AG04449 (cell line): ENCODE measurements around the gene WWP2.

Experiments used
- CTCF ChIA-PET: fragments of 350-600 bp; formaldehyde crosslinking; extraction: SDS; loops from one replicate; lab custom pipeline; 2021; ENCODE audit warnings: antibody characterized with exemption; lab: Yijun Ruan, JAX
- POLR2A ChIA-PET: fragments of 400-600, 350-600 bp; formaldehyde crosslinking; extraction: SDS; loops from one replicate; lab custom pipeline; 2020; ENCODE audit warnings: antibody characterized with exemption, inconsistent platforms; lab: Yijun Ruan, JAX
- DNase-seq: peaks from one replicate; pipeline ENCODE4 v3.0.0-alpha.2; 2010; ENCODE audit warnings: low read depth, low spot score
- H3K4me3 ChIP-seq: 2 replicates; pipeline ENCODE4 v1.5.1; 2011; ENCODE audit warnings: low read depth, mild to moderate bottlenecking, control low read depth, low read length
- CTCF ChIP-seq: IDR thresholded peaks from one replicate; pipeline ENCODE4 v1.5.1; 2011; ENCODE audit warnings: mild to moderate bottlenecking, moderate library complexity, low read length, control low read depth, inconsistent platforms; ENCODE audit not compliant: insufficient read depth; ENCODE audit errors: missing control alignments

Gene WWP2

DNA sequence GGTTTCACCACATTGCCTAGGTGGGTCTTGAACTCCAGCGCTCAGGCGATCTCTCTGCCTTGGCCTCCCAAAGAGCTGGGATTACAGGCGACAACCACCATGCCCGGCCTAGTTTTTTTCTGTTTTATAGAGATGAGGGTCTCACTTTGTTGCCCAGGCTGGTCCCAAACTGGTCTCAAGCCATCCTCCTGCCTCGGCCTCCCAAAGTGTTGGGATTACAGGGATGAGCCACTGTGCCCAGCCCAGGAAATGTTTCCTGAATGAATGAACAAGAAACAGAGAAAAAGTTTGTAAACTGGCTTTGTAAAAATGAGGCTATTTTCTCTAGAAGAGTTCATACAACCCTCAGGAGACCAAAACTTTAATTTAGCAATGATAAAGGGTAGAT lies 68.0 kb downstream of the WWP2 start:
- ChIA-PET POLR2A (no interaction called here), CTCF (interaction anchor here (1.5 kb wide), 1 partner anchor 100 kb away, joined by 4 read pairs; no protein-coding TSS in a partner anchor)
- no peak for TF ChIP-seq CTCF
- DNase-seq: no peak
- H3K4me3 ChIP-seq: no peak overlapping the region

- ChIA-PET POLR2A (no interaction called here), CTCF (interaction anchor here (1.5 kb wide), 1 partner anchor 100 kb away, joined by 4 read pairs; no protein-coding TSS in a partner anchor)
- H3K4me3 ChIP-seq: no peak overlapping the region
- no peak for DNase-seq
- no peak for TF ChIP-seq CTCF
Measured at GRCh38 chr16:69830534-69831211, 68.5 kb downstream of the WWP2 start.

- POLR2A ChIA-PET: no interaction called here
- CTCF ChIA-PET: interaction anchor here (1.4 kb wide), 1 partner anchor 99 kb away, joined by 4 read pairs; no protein-coding TSS in a partner anchor
- no peak for TF ChIP-seq CTCF
- no peak for DNase-seq
- no peak overlapping the region for H3K4me3 ChIP-seq
Measured at GRCh38 chr16:69831212-69832123, 69.3 kb downstream of the WWP2 start.

DNA sequence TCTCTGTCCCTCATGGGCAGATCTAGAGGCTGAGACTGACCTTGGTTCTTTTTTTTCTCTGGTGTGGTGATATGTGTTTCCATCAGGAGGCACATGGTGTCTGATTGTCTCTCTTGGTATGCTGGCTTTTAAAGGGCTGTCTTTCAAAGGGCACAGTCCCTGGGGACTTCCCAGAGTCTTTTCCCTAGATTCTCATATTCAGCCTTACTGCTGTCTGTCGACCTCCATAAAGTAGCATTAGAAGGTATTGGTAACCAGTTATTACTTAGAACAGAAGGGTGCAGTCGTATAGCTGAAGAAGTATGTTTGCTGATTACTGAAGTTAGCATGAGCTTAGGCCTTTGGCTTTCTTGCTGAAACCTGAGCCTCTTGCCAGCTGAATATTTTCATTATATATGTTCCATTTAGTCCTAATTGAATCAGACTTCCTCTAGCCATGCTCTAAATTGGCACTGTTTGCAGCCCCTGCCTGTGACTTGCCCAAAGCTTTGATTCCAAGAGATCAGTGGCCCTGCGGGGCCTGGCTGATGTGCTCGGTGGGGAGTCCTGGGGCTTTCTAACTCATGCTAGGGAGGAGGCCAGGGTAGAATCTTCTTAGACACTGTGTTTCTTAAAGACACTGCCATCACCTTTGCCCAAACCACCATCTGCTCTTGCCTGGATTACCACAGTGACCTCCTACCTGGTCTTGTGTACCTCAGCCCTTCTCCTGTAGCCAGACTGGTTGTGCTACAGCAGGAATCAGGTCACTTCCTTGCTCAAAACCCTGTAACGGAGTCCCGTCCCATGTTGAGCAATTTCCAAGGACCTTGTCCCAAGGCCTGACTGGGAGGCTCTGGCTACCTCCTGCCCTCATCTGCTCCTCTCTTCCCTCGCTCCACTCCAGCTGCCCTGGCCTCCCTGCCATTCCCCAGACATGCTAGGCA lies 71.5 kb downstream of the WWP2 start:
- DNase-seq: no peak
- ChIA-PET POLR2A (interaction anchor here (0.9 kb wide), 1 partner anchor 12 kb away, joined by 3 read pairs; no protein-coding TSS in a partner anchor), CTCF (interaction anchor here (0.6 to 1.0 kb wide), 2 partner anchors 12 to 15 kb away, joined by 3 read pairs; no protein-coding TSS in a partner anchor)

More for the DNA sequence above, 71.5 kb downstream of the WWP2 start:
- TF ChIP-seq CTCF: no peak
- H3K4me3 ChIP-seq: no peak overlapping the region
